Forelimb muscle (tissue), 1 donor: Measurements from ENCODE around the gene NRIP1. TPM values are rescaled to one million over a fixed set of nuclear protein-coding genes. Genes with fewer than 3 reads are reported as not detected.
A peak's percentile ranks its signal among the peaks of the same experiment; 100 is the strongest.

Experiments
- DNase-seq: peaks from one replicate; pipeline ENCODE4 v3.0.0-alpha.2; 2013; ENCODE audit warnings: low read depth
- polyA plus RNA-seq: library from polyadenylated mRNA; unstranded; fragments of 120-200 nt; gene quantifications from one replicate; pipeline ENCODE4 v1.2.1, GENCODE V29; 2013; ENCODE audit not compliant: insufficient read length

Gene NRIP1
- polyA plus RNA-seq, 1 donor = 47.8 TPM

DNA sequence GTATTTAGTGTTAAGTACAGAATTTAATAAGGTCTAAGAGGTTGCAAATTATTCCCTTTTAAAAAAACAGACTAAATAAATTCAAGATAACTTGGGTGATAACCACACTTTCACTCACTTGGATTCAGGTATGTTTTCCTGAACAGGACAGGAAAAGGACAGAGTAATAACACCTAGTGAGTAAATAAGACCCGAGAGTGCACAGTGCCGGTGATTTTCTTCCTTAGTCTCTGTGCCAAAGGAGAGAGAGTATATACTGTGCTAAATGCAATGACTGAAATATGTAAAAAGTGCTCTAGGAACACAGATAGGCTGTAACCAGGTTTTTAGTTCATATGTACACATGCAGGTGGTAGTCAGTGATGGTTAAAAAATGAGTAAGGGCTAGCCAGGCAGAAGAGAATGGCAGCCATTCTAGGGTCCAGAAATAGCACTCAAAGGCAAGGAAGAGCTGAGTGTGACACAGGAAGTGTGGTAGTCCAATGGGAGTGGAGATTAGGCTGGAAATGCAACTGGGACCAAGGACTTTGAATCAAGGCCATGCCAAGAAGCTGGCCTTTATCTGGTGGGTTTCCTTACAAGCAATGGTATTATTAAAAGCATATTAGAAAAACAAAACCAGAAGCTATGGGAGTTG lies 58.1 kb downstream of the NRIP1 start:
- no peak for DNase-seq

DNA sequence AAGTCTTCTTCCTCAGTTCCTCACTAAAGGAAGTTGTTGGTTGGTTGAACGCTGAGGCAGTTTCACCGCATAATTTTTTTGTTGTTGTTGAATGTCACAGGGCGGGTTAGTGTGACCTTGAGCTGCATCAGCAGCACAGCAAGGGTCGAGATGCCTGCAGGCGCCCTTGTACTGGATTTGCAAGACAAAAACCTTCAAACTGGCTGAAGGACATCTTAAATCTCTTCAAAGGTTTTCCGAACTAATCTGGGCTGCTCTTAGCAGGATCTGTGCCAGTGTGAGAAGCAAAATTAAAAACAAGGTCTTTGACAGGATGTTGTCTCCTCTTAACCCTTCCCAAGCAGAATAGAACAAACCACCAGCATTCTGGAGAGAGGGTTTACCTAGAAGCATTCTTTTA lies 59.4 kb downstream of the NRIP1 start:
- no peak for DNase-seq

DNA sequence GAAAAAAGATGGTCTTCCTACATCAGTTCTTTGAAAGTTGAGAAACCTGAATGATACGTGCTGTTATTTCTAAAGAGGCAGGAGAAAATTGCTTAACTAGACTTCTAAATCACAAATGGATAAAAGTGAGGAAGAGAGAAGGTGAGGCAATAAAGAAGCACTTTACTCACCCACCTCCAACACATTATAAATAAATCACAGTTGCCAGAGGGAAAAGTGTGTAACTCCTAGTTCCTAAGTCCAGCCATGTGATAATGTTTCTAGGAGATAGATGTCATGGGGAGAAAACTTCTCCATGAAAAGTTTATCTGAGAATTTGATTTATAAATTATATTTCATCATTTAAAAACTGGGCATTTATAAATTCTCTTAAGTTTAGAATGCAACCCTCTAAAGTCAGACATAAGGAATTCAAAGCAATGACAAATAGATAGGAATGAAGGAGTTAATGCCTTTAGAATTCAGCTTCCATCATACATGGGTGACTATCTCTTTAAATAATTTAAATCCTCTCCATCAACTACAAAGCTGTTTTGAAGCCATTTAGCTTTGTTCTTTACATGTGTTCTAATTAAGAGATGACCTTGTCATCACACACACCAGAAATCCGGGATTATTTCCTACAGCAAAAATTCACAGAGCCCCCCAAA lies 60.0 kb downstream of the NRIP1 start:
- no peak for DNase-seq

DNA sequence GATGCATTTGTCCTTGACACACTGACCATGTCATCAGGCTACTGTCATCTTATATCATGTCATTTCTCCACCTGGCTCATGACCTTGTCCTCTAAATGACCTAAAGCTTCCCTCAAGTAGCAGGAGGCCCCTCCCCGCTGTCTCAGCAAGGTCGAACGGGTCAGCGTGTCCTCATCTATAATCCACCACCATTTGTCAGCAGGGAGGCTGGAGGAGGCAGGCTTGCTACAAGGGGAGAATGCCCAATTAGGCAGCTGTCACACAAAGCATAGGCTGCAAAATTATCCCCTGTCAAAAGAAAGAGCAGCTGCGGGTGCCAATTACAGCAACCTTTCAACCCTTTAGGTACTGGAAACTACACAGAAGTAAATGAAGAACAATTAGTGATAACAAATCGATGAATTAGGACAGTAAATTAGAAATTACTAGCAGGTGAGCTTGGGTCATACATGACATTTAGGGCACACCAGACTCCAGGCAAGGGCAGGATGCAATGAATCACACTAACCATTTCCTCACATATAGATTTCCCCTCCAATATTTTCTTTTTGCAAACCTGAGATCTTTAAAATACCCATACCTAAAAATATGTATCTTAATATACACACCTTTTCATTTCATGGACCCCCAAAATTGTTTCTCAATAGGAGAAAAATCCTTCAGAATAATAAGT lies 61.2 kb downstream of the NRIP1 start:
- DNase-seq = no peak

DNA sequence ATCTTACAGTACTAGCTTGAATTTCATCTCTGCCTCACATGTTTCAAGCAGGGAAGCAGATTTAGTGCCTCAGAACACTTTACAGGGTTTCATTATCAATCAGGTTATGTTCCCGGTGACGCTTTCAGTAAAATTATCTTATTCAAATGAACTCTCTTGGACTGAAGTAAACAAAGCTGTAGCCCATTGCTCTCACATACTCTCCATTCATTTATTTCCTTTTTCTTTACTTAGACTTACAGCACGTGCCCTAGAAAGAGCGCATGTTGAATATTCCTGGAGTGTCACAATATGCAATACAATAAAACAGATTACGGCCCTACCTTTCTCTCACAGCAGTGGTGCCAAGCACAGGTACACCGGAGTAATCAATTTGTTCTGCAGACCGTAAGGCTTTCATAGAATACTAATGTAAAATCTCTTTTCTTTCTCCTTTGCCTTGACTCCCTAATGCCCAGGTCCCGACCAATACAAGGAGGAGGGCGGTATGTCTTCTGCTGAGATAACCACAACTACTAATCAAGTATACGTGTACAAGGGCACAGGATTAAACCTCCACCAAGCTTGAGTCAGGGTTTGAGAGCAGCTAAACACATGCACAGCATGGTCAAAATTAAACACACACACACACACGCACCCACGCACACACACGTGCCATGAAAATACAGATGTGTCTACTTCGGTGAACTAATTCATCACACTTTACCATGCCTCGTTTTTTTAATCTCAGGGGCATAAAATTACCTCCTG lies 62.8 kb downstream of the NRIP1 start:
- DNase-seq = no peak

DNA sequence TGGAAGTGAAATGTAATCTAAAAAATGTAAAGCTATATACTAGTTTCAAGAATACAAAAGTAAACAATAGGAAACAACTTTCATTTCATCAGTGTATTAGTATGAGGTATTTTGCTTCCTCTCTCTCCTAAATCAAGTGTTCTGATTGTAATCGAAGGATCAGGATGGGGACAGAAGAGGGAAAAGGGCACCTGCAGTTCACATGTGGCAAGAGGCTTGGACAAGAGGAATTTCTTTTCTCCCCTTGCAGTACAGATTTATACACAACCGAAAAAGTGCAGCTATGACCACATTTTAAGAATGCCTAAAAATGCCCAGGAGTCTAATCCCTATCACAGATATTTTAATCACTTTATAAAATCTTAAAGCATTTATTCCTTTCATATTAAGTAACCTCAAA lies 63.7 kb downstream of the NRIP1 start:
- DNase-seq = no peak

DNA sequence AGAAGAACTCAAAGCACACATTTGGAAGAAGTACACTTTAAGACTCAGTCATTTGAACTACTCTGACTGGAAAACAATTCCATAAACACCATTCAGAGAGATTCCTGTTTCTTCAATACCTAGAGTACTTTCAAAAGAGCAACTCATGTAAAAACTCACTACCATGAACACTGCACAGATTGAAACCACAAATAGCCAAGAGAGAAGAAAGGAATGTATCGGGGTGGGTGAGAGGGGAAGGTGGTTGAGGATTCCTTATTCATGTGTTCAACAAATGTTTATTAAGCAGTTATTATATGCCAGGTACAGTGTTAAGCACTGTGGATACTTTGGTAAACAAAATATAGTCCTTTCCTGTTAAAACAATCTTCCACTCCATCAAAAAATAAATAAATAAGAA lies 64.7 kb downstream of the NRIP1 start:
- DNase-seq = no peak

DNA sequence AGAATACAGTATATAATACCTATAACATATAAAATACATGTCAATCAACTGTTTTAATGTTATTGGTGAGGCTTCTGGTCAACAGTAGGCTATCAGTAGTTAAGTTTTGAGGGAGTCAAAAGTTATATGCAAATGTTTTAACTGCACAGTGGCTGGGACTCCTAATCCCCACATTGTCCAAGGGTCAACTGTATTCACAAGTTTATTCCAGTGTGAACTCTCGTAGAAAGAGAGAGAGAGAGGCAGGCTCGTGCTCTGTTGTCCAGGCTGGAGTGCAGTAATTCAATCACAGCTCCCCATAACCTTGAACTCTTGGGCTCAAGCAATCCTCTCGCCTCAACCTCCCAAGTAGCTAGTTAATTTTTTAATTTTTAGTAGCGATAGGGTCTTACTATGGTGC lies 66.0 kb downstream of the NRIP1 start:
- no peak for DNase-seq

DNA sequence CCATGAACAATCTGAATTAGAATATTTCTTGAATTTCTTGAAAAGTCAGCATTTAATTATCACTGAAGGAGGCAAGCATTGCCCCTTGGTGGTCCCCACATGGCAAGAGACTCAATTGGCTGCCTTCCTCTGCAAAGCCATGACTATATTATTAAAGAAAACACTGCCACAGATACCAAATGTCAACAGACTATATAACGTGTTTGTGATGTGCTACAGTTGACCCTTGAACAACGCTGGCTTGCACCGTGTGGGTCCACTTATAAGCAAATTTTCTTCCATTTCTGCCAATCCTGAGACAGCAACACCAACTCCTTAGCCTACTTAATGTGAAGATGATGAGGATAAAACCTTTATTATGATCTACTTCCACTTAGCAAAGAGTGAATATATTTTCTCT lies 66.5 kb downstream of the NRIP1 start:
- DNase-seq = no peak

DNA sequence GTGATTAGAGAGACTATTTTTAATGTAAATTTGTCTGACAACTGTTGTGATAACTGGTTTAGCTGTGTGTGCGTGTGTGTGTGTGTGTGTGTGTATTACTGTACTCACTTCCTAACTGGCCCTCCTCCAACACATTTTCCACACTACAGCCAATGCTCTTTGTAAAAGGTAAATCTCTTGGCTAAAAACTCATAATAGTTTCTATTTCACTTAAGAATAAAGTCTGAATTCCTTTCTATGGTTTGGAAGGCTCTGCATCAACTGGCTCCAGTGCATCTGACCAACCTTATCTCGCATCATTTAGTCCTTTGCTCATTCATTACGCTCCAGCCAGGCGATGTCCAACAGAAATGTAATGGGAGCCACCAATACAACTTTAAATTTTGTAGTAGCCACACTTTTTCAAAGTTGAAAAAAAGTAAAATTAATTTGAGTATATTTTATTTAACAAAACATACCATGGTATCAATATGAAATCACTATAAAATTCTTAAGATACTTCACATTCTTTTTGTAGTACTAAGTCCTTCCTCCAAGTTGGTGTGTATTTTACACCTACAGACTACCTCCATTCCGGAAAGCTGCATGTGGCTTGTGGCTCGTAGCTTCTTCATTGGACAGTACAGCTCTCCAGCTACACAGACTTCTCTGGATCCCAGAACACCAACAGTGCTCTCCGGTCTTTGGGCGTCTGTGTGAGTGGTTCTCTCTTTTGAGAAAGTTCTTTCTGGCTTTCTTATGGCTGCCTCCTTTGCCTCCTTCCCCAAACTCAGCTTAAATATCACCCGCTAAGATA lies 68.9 kb downstream of the NRIP1 start:
- no peak for DNase-seq

DNA sequence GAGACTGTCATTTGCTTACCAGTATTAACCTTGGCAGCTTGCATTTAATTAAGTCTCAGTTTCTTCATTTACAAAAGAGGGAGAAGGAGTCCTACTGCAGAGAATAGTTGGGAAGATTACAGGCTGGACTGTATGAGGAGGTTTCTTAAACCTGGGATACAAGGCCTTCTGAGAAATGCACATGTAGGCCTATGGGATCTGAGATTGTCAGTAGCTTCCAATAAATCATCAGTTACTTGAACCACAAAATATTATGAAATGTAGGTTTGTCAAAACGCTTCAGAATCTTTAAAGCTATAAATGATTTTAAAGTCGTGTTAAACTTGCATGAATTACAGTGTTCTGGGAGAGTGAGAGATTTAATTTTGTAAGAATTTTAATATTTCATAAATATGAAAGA lies 69.6 kb downstream of the NRIP1 start:
- no peak for DNase-seq

DNA sequence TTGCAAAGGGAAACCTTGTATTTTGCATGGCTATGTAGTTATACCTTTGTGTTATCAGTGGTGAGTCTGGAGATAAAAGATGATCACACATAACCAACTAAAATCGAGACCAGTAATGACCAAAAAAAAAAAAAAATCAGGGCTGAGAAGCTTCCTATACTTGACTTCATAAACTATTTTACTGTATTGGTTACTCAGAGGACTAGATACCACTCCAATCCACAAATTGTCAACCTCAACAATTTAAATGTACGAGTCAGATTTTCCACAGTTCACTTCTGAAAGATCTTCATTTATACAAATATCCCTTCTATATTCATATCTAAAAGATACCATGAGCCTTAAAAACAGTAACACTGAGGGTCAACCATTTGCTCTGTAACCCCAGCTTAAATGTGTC lies 71.7 kb downstream of the NRIP1 start:
- DNase-seq = no peak

DNA sequence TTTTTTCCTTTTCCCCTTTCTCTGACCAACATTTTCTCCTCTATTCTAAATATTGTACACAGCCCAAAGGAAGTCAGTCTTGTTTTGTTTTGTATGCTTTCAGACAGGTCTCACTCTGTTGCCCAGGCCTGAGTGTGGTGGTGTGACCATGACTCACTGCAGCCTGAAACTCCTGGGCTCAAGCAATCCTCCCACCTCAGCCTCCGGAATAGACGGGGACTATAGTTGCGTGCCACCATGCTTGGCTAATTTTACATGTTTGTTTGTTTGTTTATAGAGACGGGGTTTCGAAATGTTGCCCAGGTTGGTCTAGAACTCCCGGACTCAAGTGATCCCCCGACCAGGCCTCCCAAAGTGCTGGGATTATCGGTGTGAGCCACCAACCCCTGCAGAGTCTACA lies 72.8 kb downstream of the NRIP1 start:
- DNase-seq = no peak

DNA sequence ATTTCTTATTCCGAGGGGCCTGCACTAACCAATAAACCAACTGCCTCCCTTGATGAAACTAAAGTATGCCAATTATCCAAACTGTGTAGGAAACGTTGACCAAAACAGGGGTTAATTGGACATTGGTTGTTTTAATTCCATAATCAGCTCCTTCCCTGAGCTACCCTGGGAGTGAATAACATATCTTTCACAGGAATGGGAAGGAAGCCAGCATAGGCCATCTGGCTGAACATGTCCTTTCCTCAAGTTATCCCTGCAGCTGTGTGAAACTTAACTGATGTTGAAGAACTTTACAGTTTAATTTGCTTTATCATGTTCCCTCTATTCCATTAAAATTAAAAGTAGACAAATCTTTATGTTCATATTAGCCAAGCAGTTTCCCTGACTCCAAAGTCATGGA lies 75.4 kb downstream of the NRIP1 start:
- DNase-seq = peak; percentile 52

DNA sequence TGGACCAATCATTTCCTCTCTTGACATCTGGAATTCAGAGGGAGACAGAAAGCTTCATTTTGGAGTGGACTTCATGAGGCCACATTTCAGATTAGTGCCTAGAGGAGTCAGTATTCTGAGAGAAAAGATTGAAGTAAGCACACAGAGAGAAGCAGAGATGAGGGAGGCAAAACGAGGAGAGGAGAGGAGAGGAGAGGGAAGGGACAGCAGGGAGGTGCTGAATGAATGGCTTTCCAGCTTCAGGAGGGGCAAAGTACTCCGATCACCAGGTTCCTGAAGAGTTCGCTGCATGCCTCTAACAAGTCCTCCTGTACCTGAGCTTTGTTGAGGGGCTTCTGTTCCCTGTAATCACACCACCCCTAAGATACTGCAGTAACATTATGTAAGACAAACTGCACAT lies 76.0 kb downstream of the NRIP1 start:
- no peak for DNase-seq

DNA sequence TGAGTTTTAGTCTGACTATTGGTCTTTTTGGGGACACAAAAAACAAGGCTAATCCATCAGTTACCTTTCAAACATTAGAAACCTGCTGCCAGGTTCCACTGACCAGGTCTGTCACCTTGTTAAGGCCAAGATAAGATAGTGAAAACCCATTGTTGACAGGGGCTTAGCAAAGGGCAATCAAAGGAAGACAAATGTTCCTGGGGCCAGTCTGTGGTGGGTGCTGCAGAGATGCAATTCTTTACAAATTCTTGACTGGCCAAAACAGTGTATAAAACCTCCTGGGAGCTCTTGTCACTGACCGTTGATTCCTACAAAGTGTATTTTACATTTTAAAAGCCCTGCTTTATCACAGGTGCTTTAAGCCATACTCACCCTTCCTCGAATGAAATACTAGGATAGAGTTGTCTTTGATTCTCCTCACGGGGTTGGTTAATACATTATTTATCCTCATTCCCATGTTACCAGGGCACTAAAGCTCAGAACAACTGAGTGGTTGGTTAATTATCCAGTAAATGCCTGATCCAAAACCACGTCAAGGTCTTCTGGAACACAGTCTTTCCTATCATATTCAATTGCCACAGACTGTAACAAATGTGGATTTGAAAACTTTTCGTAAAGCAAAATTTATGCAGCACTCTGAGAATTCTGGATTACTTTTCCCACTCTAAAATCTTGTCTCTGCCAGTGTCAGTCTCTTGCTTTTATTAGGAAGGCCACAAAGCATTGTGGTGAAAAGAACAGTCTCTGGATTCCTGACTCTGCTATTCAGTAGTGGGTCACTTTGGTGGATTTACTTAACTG lies 77.2 kb downstream of the NRIP1 start:
- no peak for DNase-seq

DNA sequence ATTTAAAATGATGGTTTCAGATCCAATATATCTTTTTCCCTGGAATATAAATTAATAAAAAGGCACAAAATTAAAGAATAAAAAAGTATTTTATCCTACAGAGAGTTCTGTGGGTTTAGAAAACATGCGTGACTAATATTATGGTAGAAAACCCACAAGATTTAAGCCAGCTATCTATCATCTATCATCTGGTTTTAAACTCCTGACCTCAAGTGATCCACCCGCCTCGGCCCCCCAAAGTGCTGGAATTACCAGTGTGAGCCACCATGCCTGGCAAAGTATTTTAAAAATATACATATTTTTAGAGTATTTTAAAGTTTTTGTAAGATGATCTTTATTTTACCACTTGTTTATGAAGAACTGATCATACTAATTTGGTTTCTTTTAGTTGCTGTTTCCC lies 79.5 kb downstream of the NRIP1 start:
- DNase-seq = no peak

DNA sequence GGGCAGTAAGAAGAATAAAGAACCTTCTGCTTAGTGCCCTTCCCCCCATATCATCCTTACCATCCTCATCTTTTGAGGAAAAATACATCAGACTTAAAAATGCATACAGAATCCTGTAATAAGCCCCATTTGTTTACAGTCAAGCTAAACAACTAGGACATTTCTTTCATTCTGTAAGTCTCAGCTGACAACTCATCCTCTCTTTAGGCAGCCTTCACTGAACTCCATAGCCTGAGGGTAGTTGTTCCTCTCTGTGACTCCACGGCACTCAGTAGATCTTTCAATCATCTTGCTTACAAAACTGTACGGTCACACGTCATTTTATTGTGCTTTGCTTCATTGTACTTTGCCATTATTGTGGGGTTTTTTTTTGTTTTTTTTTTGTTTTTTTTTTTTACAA lies 82.5 kb downstream of the NRIP1 start:
- no peak for DNase-seq

DNA sequence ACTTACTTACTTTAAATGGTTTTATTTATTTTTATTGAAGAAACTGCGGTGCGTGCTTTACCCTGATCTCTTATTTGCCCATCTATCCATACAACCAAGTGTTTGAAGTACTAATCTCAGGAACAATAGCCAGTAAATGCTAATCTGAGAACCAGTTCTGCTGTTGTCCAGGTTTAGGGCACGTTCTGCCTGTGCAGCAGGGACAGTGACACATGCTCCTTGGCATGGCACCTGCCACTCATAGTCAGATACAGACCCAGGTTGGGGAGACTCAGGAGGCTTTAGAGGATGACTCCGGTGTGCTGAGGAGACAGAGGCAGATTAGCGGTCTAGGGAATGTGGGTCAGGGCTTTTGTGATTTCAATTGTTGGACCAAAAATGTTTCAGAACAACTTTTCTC lies 83.6 kb downstream of the NRIP1 start:
- no peak for DNase-seq

DNA sequence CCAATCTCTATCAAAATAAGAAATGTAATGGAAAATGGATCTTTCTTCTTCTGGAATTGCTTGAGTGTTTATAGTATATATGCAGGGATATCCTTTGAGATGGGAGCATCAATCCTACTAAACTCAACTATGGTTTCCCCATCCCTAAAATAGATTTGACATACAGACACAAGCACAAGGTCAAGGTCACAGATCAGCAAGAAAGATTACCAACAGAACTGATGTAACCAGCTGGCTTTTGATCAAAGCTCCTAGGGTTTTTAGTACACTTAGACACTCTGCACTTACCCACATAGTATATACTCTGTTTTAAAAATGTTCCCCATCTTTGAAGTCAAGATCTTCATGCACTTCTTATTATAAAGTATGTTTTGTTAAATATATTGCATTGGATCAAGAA lies 85.5 kb downstream of the NRIP1 start:
- no peak for DNase-seq

DNA sequence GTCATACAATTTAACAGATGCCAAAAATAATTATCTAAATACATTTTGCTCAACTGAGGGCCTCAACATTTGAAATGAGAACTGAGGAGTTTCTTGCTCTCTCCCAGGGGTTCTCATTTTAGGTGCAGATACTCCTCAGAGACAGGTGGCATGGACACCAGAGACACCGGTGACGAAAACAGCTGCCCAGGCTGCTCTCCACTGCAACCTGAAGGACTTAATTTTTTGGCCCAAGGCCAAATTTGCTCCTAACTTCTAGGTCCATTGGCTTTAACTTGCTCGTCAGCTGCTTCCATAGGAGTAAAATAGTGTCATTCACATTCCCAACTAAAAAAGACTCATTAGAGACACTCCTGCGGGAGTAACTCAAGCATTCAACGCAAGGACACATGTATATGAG lies 87.0 kb downstream of the NRIP1 start:
- no peak for DNase-seq
